Nephron progenitor cell (in vitro differentiated cells): ENCODE results near the gene MAPK7.

Experiments
- DNase-seq: peaks from one replicate; pipeline ENCODE4 v3.0.0; 2021
- H3K27ac Mint-ChIP-seq: 2 replicates; pipeline ENCODE4 v1.8.0; 2021; ENCODE audit warnings: mild to moderate bottlenecking, moderate library complexity, mixed read lengths
- H3K27me3 Mint-ChIP-seq: 2 replicates; pipeline ENCODE4 v1.8.0; 2021; ENCODE audit warnings: mild to moderate bottlenecking, low read depth, mixed read lengths; ENCODE audit not compliant: poor library complexity
- H3K36me3 Mint-ChIP-seq: 2 replicates; pipeline ENCODE4 v1.8.0; 2021; ENCODE audit warnings: low read depth, mixed read lengths
- H3K4me1 Mint-ChIP-seq: 2 replicates; pipeline ENCODE4 v1.8.0; 2021; ENCODE audit warnings: mixed read lengths
- H3K4me3 Mint-ChIP-seq: 2 replicates; pipeline ENCODE4 v1.8.0; 2021; ENCODE audit warnings: mild to moderate bottlenecking, moderate library complexity, mixed read lengths
- H3K9me3 Mint-ChIP-seq: 2 replicates; pipeline ENCODE4 v1.8.0; 2021; ENCODE audit warnings: mild to moderate bottlenecking, moderate library complexity, mixed read lengths
- TF ChIP-seq, protein P1 (sequence below): fragments of 200-600 bp; sonication (generic); IDR thresholded peaks from 2 replicates; pipeline ENCODE4 v1.5.0; 2021; ENCODE audit warnings: antibody characterized with exemption

The MAPK7 gene

DNA sequence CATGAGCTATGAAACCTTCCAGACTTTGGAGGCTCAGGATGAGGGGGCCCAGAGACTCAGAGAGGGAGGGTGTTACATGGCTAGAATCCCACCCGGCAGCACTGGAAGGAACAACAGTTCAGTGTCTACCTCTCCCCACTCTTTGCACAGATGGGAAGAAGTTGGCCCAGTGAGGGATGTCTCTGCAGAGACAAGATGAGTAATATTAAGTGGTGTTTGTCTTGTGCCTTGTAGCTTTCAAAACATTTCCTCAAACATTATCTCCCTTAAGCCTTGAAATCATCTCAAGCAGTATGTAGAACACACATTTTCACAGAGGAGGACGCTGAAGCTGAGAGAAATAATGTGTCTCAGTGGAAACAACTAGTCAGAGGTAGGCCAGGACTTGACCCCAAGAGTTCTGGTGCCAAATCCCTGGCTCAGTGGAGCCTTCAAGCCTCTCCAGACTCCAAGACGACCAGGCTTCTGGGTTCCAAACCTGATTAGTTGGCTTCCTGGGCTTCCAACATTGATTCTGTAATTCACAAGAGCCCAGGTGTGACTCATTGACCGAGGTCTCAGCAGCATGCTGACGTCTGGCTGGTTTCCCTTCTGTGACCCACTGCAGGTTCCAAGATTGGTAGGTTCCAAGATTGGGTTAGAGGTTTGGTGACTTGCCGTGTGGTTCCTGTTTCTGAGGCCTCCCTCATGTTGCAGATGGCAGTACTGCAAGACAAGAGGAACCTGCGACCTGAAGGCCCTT is 40.1 kb downstream of the MAPK7 start:
- Mint-ChIP-seq H3K36me3 (no peaks in the 10 kb centered on the region), H3K9me3 (no peaks in the 10 kb centered on the region), H3K4me1 (peaks cover 16% of the 10 kb centered on the region), H3K27ac (no peak overlapping the region), H3K27me3 (peaks cover 6% of the 10 kb centered on the region), H3K4me3 (no peak overlapping the region)
- TF ChIP-seq, protein P1, sequence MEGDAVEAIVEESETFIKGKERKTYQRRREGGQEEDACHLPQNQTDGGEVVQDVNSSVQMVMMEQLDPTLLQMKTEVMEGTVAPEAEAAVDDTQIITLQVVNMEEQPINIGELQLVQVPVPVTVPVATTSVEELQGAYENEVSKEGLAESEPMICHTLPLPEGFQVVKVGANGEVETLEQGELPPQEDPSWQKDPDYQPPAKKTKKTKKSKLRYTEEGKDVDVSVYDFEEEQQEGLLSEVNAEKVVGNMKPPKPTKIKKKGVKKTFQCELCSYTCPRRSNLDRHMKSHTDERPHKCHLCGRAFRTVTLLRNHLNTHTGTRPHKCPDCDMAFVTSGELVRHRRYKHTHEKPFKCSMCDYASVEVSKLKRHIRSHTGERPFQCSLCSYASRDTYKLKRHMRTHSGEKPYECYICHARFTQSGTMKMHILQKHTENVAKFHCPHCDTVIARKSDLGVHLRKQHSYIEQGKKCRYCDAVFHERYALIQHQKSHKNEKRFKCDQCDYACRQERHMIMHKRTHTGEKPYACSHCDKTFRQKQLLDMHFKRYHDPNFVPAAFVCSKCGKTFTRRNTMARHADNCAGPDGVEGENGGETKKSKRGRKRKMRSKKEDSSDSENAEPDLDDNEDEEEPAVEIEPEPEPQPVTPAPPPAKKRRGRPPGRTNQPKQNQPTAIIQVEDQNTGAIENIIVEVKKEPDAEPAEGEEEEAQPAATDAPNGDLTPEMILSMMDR: no peak
- DNase-seq: no peak

DNA sequence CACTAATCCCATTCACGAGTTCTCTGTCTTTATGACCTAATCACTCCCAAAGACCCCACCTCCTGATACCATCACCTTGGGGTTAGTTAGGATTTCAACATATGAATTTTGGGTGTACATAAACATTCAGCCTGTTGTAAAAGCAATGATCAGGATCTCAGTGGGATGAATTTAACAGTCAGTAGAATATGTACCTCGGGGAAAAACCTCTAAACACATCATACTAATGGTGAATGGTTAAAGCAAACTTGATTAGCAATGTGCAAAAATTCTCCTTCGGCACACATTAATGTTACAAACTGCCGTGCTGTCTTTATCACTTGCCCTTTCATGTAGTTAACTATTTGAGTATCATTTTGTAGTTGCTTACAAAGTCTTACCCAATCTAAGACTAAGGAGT is 42.9 kb downstream of the MAPK7 start:
- Mint-ChIP-seq H3K27ac (no peak overlapping the region), H3K4me1 (peaks cover 7% of the 10 kb centered on the region), H3K9me3 (peaks cover under 1% of the 10 kb centered on the region), H3K36me3 (no peaks in the 10 kb centered on the region), H3K4me3 (no peak overlapping the region), H3K27me3 (peaks cover 4% of the 10 kb centered on the region)
- TF ChIP-seq, protein P1: no peak
- DNase-seq: no peak

DNA sequence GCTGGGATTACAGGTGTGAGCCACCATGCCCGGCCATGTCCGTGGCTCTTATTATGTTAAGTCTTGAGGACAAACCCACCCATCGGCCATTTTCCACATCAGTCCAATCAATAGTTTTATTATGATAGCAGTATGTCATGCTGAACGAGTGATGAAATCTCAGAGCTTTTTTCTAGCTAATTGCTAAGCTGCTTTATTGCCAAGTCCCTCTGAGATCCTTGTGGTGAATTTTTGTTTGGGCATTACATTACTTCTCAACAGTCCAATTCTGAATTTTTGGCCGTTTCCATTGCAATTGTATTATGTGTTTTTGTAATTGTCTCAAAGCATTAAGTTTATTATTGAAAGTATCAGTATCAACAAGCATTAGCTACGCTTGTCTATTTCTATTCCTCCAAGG is 43.6 kb downstream of the MAPK7 start:
- no peaks in the 10 kb centered on the region for H3K36me3 Mint-ChIP-seq
- peaks cover 7% of the 10 kb centered on the region for H3K4me1 Mint-ChIP-seq

DNA sequence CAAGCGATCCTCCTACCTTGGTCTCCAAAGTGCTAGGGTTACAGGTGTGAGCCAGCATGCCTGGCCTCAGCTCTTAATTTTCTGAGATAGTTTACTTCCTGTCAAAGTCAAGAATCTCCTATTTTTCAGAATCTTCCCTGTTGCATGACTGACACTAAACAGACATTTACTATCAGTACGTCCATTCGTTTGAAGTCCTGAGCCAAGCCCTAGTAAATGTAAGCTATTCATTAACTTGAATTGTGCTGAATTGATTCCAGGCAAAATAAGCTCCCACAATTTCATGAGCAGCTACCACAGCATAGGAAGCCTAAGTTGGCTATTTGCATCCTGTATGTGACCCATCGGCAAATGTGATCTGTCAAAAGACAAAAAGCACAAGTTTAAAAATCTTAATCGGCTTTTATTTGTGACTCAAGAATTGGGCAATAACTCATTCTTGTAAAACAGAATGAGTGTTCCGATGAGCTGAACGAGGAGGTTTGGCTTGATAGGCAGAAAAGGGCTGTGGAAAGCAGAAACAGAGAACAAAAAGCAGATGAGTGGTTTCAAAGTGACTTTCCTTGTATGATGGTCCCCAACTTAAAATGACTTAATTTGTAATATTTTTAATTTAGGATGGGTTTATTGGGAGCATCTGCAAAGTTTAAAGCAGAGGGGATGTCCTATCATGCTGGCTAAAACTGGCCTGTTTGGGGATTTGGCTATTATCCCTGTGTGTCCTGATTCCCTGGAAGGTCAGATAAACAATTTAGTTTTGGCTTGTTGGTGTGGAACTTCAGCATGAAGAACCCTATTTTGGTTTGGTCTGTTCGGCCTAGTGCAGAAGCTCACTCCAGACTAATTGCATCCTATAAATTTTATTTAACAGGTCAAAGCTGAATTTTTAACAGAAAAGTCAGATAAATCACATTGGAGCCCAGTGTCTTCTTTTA is 46.9 kb downstream of the MAPK7 start:
- no peak overlapping the region for H3K27ac Mint-ChIP-seq
- H3K4me1 Mint-ChIP-seq: peaks cover 14% of the 10 kb centered on the region
- peaks cover 4% of the 10 kb centered on the region for H3K9me3 Mint-ChIP-seq
- no peak for DNase-seq
- TF ChIP-seq, protein P1: no peak
- no peaks in the 10 kb centered on the region for H3K36me3 Mint-ChIP-seq
- peaks cover 4% of the 10 kb centered on the region for H3K27me3 Mint-ChIP-seq
- no peak overlapping the region for H3K4me3 Mint-ChIP-seq

More for the DNA sequence above, 43.6 kb downstream of the MAPK7 start:
- Mint-ChIP-seq H3K4me3 (no peak overlapping the region), H3K27me3 (peaks cover 4% of the 10 kb centered on the region), H3K27ac (no peak overlapping the region), H3K9me3 (peaks cover 4% of the 10 kb centered on the region)
- TF ChIP-seq, protein P1: no peak
- DNase-seq: no peak

DNA sequence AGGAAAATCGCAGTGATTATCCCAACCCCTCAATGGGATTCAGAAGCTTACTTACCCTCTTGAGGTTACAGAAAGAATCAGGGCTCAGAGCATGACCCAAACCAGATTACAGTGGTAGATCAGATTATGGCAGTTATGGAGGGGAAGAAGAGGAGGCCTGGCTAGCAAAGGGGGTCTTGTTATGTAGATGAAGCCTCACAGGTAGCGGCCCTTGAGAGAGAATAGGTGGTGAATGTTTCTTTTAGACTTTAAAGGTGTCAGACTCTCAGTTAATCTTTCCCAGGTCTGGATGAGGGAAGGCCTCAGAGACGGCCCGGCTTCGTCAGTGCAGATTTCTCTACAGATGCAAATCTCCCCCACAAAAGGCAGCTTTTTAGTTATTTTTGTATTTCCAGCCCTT is 48.3 kb downstream of the MAPK7 start:
- Mint-ChIP-seq H3K9me3 (peaks cover 4% of the 10 kb centered on the region), H3K36me3 (no peaks in the 10 kb centered on the region), H3K27ac (no peak overlapping the region), H3K27me3 (peaks cover 6% of the 10 kb centered on the region), H3K4me3 (no peak overlapping the region), H3K4me1 (peaks cover 17% of the 10 kb centered on the region)
- DNase-seq: no peak
- TF ChIP-seq, protein P1: no peak
